Posterior vena cava (tissue), 2 donors: Measurements from ENCODE around the gene PPP1R37. TPM values are rescaled to one million over a fixed set of nuclear protein-coding genes. Genes with fewer than 3 reads are reported as not detected.

Experiments used
- DNase-seq: peaks from one replicate; pipeline ENCODE4 v3.0.0-alpha.2; 2020; ENCODE audit warnings: low spot score
- intact Hi-C, 2 donors: fragments of 100-400 bp; cut with DNase I; formaldehyde crosslinking; loops; one replicate each; pipeline versions ENCODE4 v1.14.1 to v1.14.2; 2022 to 2023
- total RNA-seq, 2 donors: library from RNA; stranded (reverse); fragmentation: NEBNext Ultra II Directional; extraction: Animal tissue kit (Norgen Biotek cat#: 25700); gene quantifications; one replicate each; pipeline ENCODE4 v1.2.1, GENCODE V29; 2021
- donor health status: DM: yes; HTN: yes; CAD: no.
- donor health status: DM: yes; HTN: yes; CAD: no.

Gene PPP1R37
- total RNA-seq, 2 donors from 2014 or later: 15.2 to 16.2 TPM

- DNase-seq: no peak
- intact Hi-C loops: no loop called here
These were observed 35.2 kb downstream of the PPP1R37 start for GRCh38 chr19:45128146-45128545.

- DNase-seq: no peak
- intact Hi-C loops: no loop called here
These were observed 35.8 kb downstream of the PPP1R37 start for GRCh38 chr19:45128806-45129205.

- intact Hi-C loops: no loop called here
- no peak for DNase-seq
These were observed 37.3 kb downstream of the PPP1R37 start for GRCh38 chr19:45130236-45130635.

- no peak for DNase-seq
- intact Hi-C loops: no loop called here
These were observed 38.1 kb downstream of the PPP1R37 start for GRCh38 chr19:45130888-45131615.

DNA sequence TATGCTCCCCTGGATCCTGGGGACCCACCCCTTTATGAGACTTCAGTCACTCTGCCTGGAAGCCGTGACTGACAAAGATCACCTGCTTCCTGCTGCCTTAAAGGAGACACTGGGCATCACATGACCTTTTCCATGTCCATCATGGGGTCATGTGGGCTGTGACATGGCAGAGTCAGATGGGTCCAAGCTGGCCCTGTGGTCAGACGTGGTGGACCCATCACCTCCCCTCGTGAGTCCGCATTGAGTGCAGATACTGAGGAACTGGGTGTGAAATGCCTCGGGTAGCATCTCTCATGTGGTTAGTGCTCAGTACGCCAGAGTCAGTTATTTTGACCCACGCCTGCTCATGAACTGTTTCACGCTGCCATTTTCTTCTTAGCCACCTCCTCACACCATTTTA lies 40.7 kb downstream of the PPP1R37 start:
- intact Hi-C loops: no loop called here
- DNase-seq: no peak

- no peak for DNase-seq
- intact Hi-C loops: no loop called here
These were observed 42.4 kb downstream of the PPP1R37 start for GRCh38 chr19:45135176-45135885.

- DNase-seq: no peak
- intact Hi-C loops: no loop called here
These were observed 43.7 kb downstream of the PPP1R37 start for GRCh38 chr19:45136507-45137178.

DNA sequence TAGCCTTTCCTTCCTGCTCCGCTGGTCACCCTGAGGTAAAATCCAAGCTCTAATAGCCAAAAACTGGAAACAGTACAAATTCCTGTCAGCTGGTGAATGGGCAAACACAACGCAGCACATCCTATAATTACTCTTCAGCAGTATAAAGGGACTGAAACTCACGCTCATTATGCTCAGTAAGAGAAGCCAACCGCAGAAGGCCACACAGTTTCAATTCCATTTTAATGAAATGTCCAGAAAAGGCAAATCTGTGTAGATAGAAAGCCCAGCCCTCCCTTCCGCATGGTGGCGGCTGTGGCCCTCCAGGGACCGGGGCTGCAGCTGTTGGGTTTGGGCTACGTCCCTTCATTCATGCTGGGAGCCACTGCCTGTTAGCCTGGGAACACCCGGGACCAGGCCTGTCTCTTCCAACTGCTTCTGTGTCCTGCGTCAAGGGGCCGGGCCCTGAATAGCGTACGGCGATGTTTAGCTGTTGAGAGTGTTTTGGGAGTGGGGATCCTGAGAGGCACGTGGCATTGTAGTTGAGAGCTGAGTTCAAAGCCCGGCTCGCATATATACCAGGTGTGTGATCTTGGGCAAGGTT lies 44.3 kb downstream of the PPP1R37 start:
- intact Hi-C loops: no loop called here
- DNase-seq: no peak

DNA sequence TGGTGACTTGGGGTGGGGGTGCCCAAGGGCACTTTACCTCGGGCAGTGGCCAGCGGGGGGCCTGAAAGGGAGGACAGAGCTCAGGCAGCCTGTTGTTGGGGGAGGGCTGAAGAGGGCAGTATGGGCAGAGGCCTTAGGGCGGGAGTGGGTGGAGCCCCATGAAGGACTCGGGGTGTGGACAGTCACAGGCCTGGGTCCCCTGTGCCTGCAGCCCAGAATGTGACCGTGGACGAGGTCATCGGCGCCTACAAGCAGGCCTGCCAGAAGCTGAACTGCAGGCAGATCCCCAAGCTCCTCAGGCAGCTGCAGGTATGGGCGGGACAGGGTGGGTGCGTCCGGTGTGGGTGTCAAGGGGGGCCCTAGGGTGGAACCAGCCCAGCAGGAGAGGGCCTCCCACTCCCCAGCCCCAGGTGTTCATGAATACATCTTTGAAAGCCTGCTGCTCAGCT lies 45.3 kb downstream of the PPP1R37 start:
- intact Hi-C loops: no loop called here
- no peak for DNase-seq

GRCh38 chr19:45139286-45140143 lies 46.5 kb downstream of the PPP1R37 start:
- intact Hi-C loops: no loop called here
- DNase-seq: no peak

GRCh38 chr19:45140144-45140503 lies 47.1 kb downstream of the PPP1R37 start:
- DNase-seq: no peak
- intact Hi-C loops: no loop called here

DNA sequence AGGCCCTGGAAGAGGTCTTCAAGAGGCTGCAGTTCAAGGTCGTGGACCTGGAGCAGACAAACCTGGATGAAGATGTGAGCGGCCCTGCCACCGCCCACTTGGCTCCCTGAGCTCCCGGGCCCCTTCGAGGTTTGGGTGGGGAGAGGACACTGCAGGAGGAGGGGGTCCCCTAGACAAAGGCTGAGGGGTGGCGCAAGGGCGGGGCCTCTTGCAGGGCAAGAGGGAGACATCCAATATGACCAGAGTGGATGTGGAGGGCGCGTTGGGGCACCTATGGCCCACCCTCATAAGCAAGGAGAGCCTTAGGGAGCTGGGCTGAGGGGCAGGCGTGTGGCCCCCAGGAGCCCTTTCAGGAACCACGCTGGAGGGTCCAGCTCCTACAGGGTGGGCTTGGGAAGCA lies 47.6 kb downstream of the PPP1R37 start:
- DNase-seq: no peak
- intact Hi-C loops: no loop called here

DNA sequence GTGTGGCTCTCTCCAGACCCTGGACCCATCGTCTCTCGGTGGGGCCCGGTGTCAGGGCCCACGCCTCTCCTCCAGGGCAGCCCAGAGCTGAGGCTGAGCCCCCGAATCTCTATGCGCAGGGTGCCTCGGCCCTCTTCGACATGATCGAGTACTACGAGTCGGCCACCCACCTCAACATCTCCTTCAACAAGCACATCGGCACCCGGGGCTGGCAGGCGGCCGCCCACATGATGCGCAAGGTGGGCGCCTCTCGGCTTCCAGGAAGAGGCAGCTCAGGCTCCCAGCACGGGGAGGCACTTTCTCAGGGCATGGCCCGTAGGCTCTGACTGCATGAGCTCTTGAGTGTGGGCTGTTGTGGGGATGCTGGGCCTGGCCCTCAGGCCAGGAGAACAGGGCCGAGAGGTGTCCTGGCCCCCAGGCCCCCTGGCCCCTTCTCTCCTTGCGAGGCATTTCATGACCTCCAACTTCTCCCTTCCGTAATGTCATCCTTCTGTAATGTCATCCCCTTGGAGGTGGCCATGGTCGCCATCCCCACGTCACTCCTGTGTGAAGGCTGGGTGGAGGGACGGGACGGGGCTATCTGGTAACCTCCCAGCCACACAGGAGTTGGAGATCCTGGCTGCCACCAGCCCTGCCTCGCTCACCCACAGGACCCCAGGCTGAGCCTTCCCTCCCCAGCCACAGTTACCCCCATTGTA lies 48.4 kb downstream of the PPP1R37 start:
- intact Hi-C loops: no loop called here
- no peak for DNase-seq

DNA sequence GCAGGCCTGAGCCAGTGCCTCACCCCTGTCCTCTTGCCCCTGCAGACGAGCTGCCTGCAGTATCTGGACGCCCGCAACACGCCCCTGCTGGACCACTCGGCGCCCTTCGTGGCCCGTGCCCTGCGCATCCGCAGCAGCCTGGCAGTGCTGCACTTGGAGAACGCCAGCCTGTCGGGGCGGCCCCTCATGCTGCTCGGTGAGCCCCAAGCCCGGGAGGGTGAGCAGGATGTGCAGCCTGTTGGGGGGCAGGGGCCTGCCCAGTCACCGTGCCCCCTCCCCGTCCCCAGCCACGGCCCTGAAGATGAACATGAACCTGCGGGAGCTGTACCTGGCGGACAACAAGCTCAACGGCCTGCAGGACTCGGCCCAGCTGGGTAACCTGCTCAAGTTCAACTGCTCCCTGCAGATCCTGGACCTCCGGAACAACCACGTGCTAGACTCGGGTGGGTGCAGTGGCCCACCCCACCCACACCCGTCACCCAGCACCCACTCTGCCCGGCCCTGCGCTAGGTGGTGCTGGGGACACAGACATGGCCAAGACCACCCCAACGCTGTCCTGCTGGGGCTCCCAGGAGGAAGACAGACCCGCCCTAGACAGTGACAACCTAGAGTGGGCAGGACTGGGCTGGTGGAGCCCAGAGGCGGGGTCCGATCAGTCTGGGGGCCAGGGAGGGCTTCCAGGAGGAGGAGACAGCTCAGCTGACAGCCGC lies 49.2 kb downstream of the PPP1R37 start:
- intact Hi-C loops: no loop called here
- DNase-seq: no peak

GRCh38 chr19:45142726-45143110 lies 49.7 kb downstream of the PPP1R37 start:
- DNase-seq: no peak
- intact Hi-C loops: no loop called here

GRCh38 chr19:45144431-45145269 lies 51.7 kb downstream of the PPP1R37 start:
- intact Hi-C loops: no loop called here
- DNase-seq: no peak
